Endothelial cell of umbilical vein (primary cell): Measurements from ENCODE around the gene PTP4A1. TPM values are rescaled to one million over a fixed set of nuclear protein-coding genes. Genes with fewer than 3 reads are reported as not detected.
A peak's percentile ranks its signal among the peaks of the same experiment; 100 is the strongest.

ENCODE experiments used
- BruUV-seq: library from RNA; stranded (reverse); fragments of 400-500 nt; replicated peaks from 2 replicates; lab custom pipeline; 2021; lab: Mats Ljungman, UMichigan
- CTCF ChIA-PET: fragments of 300-600, 350-600 bp; sonication (Branson Sonifier 250); formaldehyde crosslinking; loops from one replicate; lab custom pipeline; 2021; ENCODE audit warnings: antibody characterized with exemption, inconsistent platforms; lab: Charles Lee
- POLR2A ChIA-PET: fragments of 300-600, 350-600 bp; sonication (Branson Sonifier 250); formaldehyde crosslinking; loops from one replicate; lab custom pipeline; 2021; ENCODE audit warnings: antibody characterized with exemption, inconsistent platforms; lab: Charles Lee
- DNase-seq: peaks from one replicate; pipeline ENCODE4 v3.0.0-alpha.2; 2011; ENCODE audit warnings: low read depth, low spot score
- FAIRE-seq: peaks from 2 replicates; lab custom pipeline; 2011; peaks lifted over from hg19 to GRCh38; lab: Jason Lieb, UNC
- H2AFZ ChIP-seq: 2 replicates; pipeline ENCODE4 v1.6.0; 2012; ENCODE audit warnings: low read depth, low read length, control low read depth, inconsistent platforms
- H3K27ac ChIP-seq: 2 replicates; pipeline ENCODE4 v1.5.1; 2011; ENCODE audit warnings: low read depth, mild to moderate bottlenecking, control low read depth, low read length, moderate library complexity; ENCODE audit not compliant: insufficient read depth
- H3K27me3 ChIP-seq, 2 experiments: 2 replicates each; pipeline versions ENCODE4 v1.6.0 to v1.6.1; 2011; ENCODE audit warnings: low read length in 2 of 2, mixed read lengths in 1 of 2; ENCODE audit not compliant: control insufficient read depth in 2 of 2, insufficient read depth in 2 of 2
- H3K36me3 ChIP-seq, 2 experiments: 2 replicates in 1 of 2; 3 replicates in 1 of 2; pipeline ENCODE4 v1.5.1; 2011; ENCODE audit warnings: low read length in 2 of 2, mild to moderate bottlenecking in 1 of 2, moderate library complexity in 1 of 2; ENCODE audit not compliant: control insufficient read depth in 2 of 2, insufficient read depth in 2 of 2; ENCODE audit errors: extremely low read depth in 1 of 2
- H3K4me1 ChIP-seq: 3 replicates; pipeline ENCODE4 v1.5.1; 2011; ENCODE audit warnings: mild to moderate bottlenecking, low read length; ENCODE audit not compliant: control insufficient read depth, insufficient read depth; ENCODE audit errors: extremely low read depth
- H3K4me2 ChIP-seq: 2 replicates; pipeline ENCODE4 v1.6.1; 2011; ENCODE audit warnings: low read length, control low read depth, mixed read lengths; ENCODE audit not compliant: insufficient read depth
- H3K4me3 ChIP-seq, 3 experiments: fragments of 200-600 bp in 1 of 3; sonication (generic), shearing (Covaris generic) in 1 of 3; replicated peaks in 1 of 3; 2 replicates each; pipeline ENCODE4 v1.5.1; 2011 to 2016; ENCODE audit warnings: control low read depth in 3 of 3, low read length in 3 of 3, mild to moderate bottlenecking in 2 of 3, inconsistent platforms in 1 of 3, low read depth in 1 of 3, moderate library complexity in 1 of 3; ENCODE audit not compliant: insufficient read depth in 1 of 3
- H3K79me2 ChIP-seq: 2 replicates; pipeline ENCODE4 v1.6.0; 2012; ENCODE audit warnings: low read length, inconsistent platforms; ENCODE audit not compliant: control insufficient read depth, insufficient read depth
- H3K9ac ChIP-seq: replicated peaks from 2 replicates; pipeline ENCODE3; 2011; ENCODE audit warnings: low read length, control low read depth; ENCODE audit not compliant: insufficient read depth; ENCODE audit errors: extremely low read depth
- H3K9me1 ChIP-seq: replicated peaks from 3 replicates; pipeline ENCODE4 v1.6.0; 2011; ENCODE audit warnings: mild to moderate bottlenecking, low read length; ENCODE audit not compliant: control insufficient read depth, insufficient read depth; ENCODE audit errors: extremely low read depth
- H3K9me3 ChIP-seq: replicated peaks from 2 replicates; pipeline ENCODE4 v1.5.1; 2012; ENCODE audit warnings: low read length, inconsistent platforms; ENCODE audit not compliant: control insufficient read depth, insufficient read depth
- H4K20me1 ChIP-seq: replicated peaks from 2 replicates; pipeline ENCODE3; 2011; ENCODE audit warnings: mild to moderate bottlenecking, low read length; ENCODE audit not compliant: control insufficient read depth, insufficient read depth; ENCODE audit errors: extremely low read depth
- EZH2 ChIP-seq: IDR thresholded peaks from 2 replicates; pipeline ENCODE4 v1.6.1; 2012; ENCODE audit warnings: borderline replicate concordance, low read depth, mild to moderate bottlenecking, moderate library complexity, low read length, inconsistent platforms; ENCODE audit not compliant: severe bottlenecking
- FOS ChIP-seq: IDR thresholded peaks from 2 replicates; pipeline ENCODE4 v1.6.1; 2011; ENCODE audit warnings: mild to moderate bottlenecking, low read length, moderate library complexity, borderline replicate concordance; ENCODE audit not compliant: insufficient read depth
- GATA2 ChIP-seq: IDR thresholded peaks from 2 replicates; pipeline ENCODE4 v1.7.0; 2011; ENCODE audit warnings: low read depth, mild to moderate bottlenecking, moderate library complexity, mixed read lengths, low read length; ENCODE audit not compliant: insufficient read length, insufficient read depth
- JUN ChIP-seq: IDR thresholded peaks from 2 replicates; pipeline ENCODE4 v1.6.1; 2011; ENCODE audit warnings: borderline replicate concordance, low read depth; ENCODE audit not compliant: insufficient read length, insufficient read depth
- MYC ChIP-seq: IDR thresholded peaks from one replicate; pipeline ENCODE4 v1.6.1; 2011; ENCODE audit warnings: mild to moderate bottlenecking, low read depth, low read length
- POLR2A ChIP-seq: IDR thresholded peaks from 2 replicates; pipeline ENCODE4 v1.6.1; 2012; ENCODE audit warnings: low read depth, mild to moderate bottlenecking, control low read depth, low read length
- POLR2AphosphoS5 ChIP-seq: IDR thresholded peaks from 2 replicates; pipeline ENCODE4 v1.6.1; 2012; ENCODE audit warnings: low read depth, mild to moderate bottlenecking, control low read depth, low read length, moderate library complexity; ENCODE audit not compliant: insufficient read depth
- dilution Hi-C: fragments of 300-500 bp; cut with MboI; formaldehyde crosslinking; loops from one replicate; pipeline ENCODE4 v1.15.0; 2019; ENCODE audit warnings: low sequenced_read_pairs; ENCODE audit not compliant: extremely low pct_ligation_motif_present
- intact Hi-C: fragments of 100-400 bp; cut with micrococcal nuclease; formaldehyde crosslinking; loops from one replicate; pipeline ENCODE4 v1.10.0; 2022
- polyA plus RNA-seq, 4 experiments: library from polyadenylated mRNA; depleted of rRNA in 3 of 4; stranded (reverse) in 3 of 4; unstranded in 1 of 4; fragments of >200 nt; gene quantifications; 2 replicates each; pipeline versions ENCODE4 v1.2.1 to v1.2.3, GENCODE V29; 2011 to 2012; ENCODE audit warnings: missing spikeins in 1 of 4
- total RNA-seq: library from RNA; stranded (reverse); gene quantifications from 2 replicates; pipeline ENCODE4 v1.2.3, GENCODE V29; 2021
- TF ChIP-seq, protein P1 (sequence below), 2 donors: IDR thresholded peaks; 1 replicate in 1 of 2; 2 replicates in 1 of 2; pipeline ENCODE4 v1.5.1; 2011; ENCODE audit warnings: low read length in 2 of 2, mild to moderate bottlenecking in 2 of 2, moderate library complexity in 2 of 2, control low read depth in 1 of 2, inconsistent platforms in 1 of 2, low read depth in 1 of 2; ENCODE audit not compliant: insufficient read depth in 1 of 2; ENCODE audit errors: extremely low read depth in 1 of 2
- TF ChIP-seq, protein P2 (sequence below): IDR thresholded peaks from 2 replicates; pipeline ENCODE4 v1.6.1; 2011; ENCODE audit not compliant: insufficient read depth, insufficient read length

The PTP4A1 gene
- total and polyA plus RNA-seq, 2 donors (not counting 3 experiments of a cell fraction or from before 2014, with no cell fraction given) = 10.8 to 58.4 TPM

DNA sequence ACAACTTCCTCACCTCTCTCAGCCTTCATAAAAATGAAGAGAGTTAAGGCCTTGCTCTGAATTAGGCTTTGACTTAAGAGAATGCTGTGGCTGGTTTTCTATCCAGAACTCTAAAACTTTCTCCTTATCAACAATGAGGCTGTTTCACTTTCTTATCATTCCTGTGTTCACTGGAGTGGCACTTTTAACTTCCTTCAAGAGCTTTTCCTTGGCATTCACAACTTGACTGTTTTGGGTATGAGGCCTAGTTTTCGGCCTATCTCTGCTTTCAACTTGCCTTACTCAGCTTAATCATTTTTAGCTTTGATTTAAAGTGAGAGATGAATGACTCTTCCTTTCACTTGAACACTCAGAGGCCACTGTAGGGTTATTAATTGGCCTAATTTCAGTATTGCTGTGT is 4.3 kb upstream of the PTP4A1 start:
- H3K36me3 ChIP-seq = no peaks in the 10 kb centered on the region
- H3K79me2 ChIP-seq = peaks cover 6% of the 10 kb centered on the region
- POLR2A ChIA-PET = no interaction called here
- no peaks in the 10 kb centered on the region for H3K9me3 ChIP-seq
- H3K27ac ChIP-seq = no peak overlapping the region
- no peaks in the 10 kb centered on the region for H3K9me1 ChIP-seq
- H3K27me3 ChIP-seq = peaks cover 13 to 17% of the 10 kb centered on the region in 2 experiments
- no peak overlapping the region for H3K4me2 ChIP-seq
- no peak overlapping the region for H3K9ac ChIP-seq
- intact Hi-C loops = no loop called here
- FAIRE-seq = peak; percentile 4
- no peaks in the 10 kb centered on the region for H4K20me1 ChIP-seq
- no peak for DNase-seq
- H2AFZ ChIP-seq = no peak overlapping the region
- dilution Hi-C loops = no loop called here
- no peak overlapping the region for H3K4me3 ChIP-seq
- no TSS peak for BruUV-seq
- TF ChIP-seq FOS (no peak), EZH2 (no peak), POLR2AphosphoS5 (no peak), POLR2A (no peak), JUN (no peak)
- CTCF ChIA-PET = no interaction called here
- peaks cover 7% of the 10 kb centered on the region for H3K4me1 ChIP-seq

DNA sequence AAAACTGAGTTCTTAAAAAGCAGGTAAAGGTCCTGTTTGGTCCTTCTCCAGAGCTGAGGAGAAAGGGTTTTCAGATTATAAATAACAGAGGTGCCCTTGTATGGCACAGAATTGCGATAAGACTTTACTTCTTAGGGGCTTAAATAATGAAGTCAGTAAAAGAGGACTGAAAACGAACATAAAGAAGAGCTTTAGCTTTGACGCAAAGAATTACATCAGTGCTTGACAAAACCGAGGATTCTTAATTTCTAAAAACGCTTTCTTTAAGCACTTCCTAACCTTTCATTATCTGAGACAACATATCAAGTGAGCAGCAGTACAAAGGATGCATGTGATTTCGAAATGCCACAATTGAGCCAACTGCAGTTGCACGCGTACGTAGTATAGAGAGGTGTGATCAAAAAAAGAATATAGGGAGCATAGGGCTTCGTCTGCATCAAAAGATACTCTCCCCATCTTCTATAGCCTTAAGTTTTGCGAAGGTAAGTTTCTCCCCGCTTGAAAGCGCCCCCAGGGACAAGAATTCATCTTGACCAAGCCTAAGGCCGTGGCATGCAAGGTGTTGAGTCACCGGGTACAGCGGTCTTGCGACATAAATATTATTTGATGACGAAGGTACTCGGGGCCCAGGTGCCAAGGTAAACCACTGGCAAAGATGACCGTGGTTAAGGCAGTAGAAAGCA is 778 bp upstream of the PTP4A1 start:
- POLR2A ChIA-PET = no interaction called here
- DNase-seq (no peak), FAIRE-seq (peak; percentile 4)
- H3K4me1 ChIP-seq = peaks cover 18% of the 10 kb centered on the region
- H3K27ac ChIP-seq = peak overlapping the region; percentile 61
- TSS peak; percentile 30 for BruUV-seq
- CTCF ChIA-PET = interaction anchor here (1.0 kb wide), 1 partner anchor 13 kb away, joined by 3 read pairs; no protein-coding TSS in a partner anchor
- peaks cover 4% of the 10 kb centered on the region for H4K20me1 ChIP-seq
- intact Hi-C loops = loop anchor here (1.0 to 5.0 kb wide), 3 partner anchors 65 to 264 kb away; no protein-coding TSS in a partner anchor
- peak overlapping the region; percentile 79 for H3K9ac ChIP-seq
- H3K9me1 ChIP-seq = no peaks in the 10 kb centered on the region
- no peaks in the 10 kb centered on the region for H3K36me3 ChIP-seq
- dilution Hi-C loops = no loop called here
- H3K4me2 ChIP-seq = peak overlapping the region; percentile 66
- H3K9me3 ChIP-seq = no peaks in the 10 kb centered on the region
- peaks cover 40% of the 10 kb centered on the region for H3K79me2 ChIP-seq
- H3K4me3 ChIP-seq = peak overlapping the region; percentile 9 to 64 (median 46)
- TF ChIP-seq FOS (no peak), GATA2 (no peak), POLR2A (no peak), JUN (no peak), MYC (no peak), POLR2AphosphoS5 (no peak), EZH2 (no peak)
- TF ChIP-seq, protein P1, sequence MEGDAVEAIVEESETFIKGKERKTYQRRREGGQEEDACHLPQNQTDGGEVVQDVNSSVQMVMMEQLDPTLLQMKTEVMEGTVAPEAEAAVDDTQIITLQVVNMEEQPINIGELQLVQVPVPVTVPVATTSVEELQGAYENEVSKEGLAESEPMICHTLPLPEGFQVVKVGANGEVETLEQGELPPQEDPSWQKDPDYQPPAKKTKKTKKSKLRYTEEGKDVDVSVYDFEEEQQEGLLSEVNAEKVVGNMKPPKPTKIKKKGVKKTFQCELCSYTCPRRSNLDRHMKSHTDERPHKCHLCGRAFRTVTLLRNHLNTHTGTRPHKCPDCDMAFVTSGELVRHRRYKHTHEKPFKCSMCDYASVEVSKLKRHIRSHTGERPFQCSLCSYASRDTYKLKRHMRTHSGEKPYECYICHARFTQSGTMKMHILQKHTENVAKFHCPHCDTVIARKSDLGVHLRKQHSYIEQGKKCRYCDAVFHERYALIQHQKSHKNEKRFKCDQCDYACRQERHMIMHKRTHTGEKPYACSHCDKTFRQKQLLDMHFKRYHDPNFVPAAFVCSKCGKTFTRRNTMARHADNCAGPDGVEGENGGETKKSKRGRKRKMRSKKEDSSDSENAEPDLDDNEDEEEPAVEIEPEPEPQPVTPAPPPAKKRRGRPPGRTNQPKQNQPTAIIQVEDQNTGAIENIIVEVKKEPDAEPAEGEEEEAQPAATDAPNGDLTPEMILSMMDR (IDR thresholded peaks at IDR 0.05; ENCODE audit: extremely low read depth in 1 of 2, insufficient read depth in 1 of 2, low read depth in 1 of 2, low read length in 2 of 2) = no peak
- TF ChIP-seq, protein P2, sequence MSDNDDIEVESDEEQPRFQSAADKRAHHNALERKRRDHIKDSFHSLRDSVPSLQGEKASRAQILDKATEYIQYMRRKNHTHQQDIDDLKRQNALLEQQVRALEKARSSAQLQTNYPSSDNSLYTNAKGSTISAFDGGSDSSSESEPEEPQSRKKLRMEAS = no peak
- H3K27me3 ChIP-seq = peaks cover 8 to 11% of the 10 kb centered on the region in 2 experiments
- H2AFZ ChIP-seq = peak overlapping the region; percentile 89
